Measurements from ENCODE around the gene PEX26. TPM values are rescaled to one million over a fixed set of nuclear protein-coding genes. Genes with fewer than 3 reads are reported as not detected.

The PEX26 gene
- total and polyA plus RNA-seq, 9 of the 15 experiments (the other 6 are each of a cell fraction or from before 2014, with no cell fraction given), result 0.35 to 39.6 (median 17.4) TPM

DNA sequence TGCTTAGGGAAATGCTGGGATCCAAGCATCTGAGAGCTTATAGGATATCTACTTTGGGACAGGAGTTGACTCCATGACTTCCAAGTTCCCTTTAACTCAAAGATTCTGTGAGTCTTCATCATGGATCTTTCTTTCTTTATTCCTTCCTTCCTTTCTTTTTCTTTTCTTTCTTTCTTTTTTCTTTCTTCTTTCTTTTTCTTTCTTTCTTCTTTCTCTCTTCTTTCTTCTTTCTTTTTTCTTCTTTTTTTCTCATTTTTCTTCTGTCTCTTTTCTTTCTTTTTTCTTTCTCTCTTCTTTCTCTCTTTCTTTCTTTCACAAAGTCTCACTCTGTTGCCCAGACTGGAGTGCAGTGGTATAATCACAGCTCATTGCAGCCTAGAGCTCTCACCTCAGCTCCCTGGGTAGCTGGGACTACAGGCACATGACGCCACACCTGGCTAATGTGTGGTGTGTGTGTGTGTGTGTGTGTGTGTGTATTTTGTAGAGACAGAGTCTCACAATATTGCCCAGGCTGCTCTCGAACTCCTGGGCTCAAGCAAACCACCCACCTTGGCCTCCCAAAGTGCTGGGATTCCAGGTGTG lies 48.0 kb upstream of the PEX26 start:
- FAIRE-seq (no peak), DNase-seq (ENCODE audit: extremely low read depth in 1 of 4, low spot score in 3 of 4) (no peak), ATAC-seq (no peak)
- no peak overlapping the region for H3K4me2 ChIP-seq (ENCODE audit: insufficient read depth, low read length)
- POLR2A ChIA-PET, result interaction anchor here (1.1 to 1.3 kb wide), 2 partner anchors 10 to 49 kb away, joined by 3 to 4 read pairs; no protein-coding TSS in a partner anchor
- H2AFZ ChIP-seq (ENCODE audit: low read depth, low read length), result no peak overlapping the region
- H3K79me2 ChIP-seq (ENCODE audit: control insufficient read depth, insufficient read depth, low read length), result no peaks in the 10 kb centered on the region
- H3K9ac ChIP-seq (ENCODE audit: insufficient read depth in 1 of 2, low read depth in 2 of 2, low read length in 2 of 2), result no peak overlapping the region
- peaks cover 7% of the 10 kb centered on the region; the same call in 1 of the 2 replicates for H4K20me1 ChIP-seq (replicated peaks; ENCODE audit: control insufficient read depth, insufficient read depth, low read length)
- no peaks in the 10 kb centered on the region for H3K9me3 ChIP-seq (replicated peaks; ENCODE audit: control insufficient read depth, insufficient read depth, low read depth, low read length)
- intact Hi-C loops (cut with micrococcal nuclease), result loop anchor here (5.0 to 10.0 kb wide), 3 partner anchors 48 to 195 kb away; partner anchors contain the start of gene PEX26
- no TSS peak for BruUV-seq (replicated peaks)
- H3K27ac ChIP-seq (ENCODE audit: extremely low read depth, low read depth, low read length), result no peak overlapping the region
- in situ Hi-C loops (cut with MboI), result no loop called here
- TF ChIP-seq, protein P1, sequence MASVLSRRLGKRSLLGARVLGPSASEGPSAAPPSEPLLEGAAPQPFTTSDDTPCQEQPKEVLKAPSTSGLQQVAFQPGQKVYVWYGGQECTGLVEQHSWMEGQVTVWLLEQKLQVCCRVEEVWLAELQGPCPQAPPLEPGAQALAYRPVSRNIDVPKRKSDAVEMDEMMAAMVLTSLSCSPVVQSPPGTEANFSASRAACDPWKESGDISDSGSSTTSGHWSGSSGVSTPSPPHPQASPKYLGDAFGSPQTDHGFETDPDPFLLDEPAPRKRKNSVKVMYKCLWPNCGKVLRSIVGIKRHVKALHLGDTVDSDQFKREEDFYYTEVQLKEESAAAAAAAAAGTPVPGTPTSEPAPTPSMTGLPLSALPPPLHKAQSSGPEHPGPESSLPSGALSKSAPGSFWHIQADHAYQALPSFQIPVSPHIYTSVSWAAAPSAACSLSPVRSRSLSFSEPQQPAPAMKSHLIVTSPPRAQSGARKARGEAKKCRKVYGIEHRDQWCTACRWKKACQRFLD (CRISPR knock-in tag; IDR thresholded peaks at IDR 0.05), result no peak
- TF ChIP-seq ZNF512 (tag; IDR thresholded peaks at IDR 0.05) (peak; percentile 94), HINFP (tag; conservative IDR thresholded peaks at IDR 0.05; ENCODE audit: low read depth) (0 out of 2 replicates have a peak, but pooled peaks have one; percentile 12)
- H3K9me1 ChIP-seq (ENCODE audit: control insufficient read depth, insufficient read depth, low read length), result no peaks in the 10 kb centered on the region
- CTCF ChIA-PET (ENCODE audit: low intra/inter-chr PET ratio), result interaction anchor here (0.7 kb wide), 1 partner anchor 33 kb away, joined by 3 read pairs; no protein-coding TSS in a partner anchor
- H3K4me1 ChIP-seq (replicated peaks in 1 of 2; ENCODE audit: control insufficient read depth in 2 of 2, insufficient read depth in 2 of 2, low read length in 2 of 2), result no peaks in the 10 kb centered on the region
- no peak overlapping the region for H3K4me3 ChIP-seq
- 0% methylated on average over 2 of the region's 2 CpGs for WGBS (ENCODE audit: insufficient coverage, low coverage, missing lambda C conversion rate)
- peaks cover 34 to 49% of the 10 kb centered on the region in 2 experiments; a peak in 4 of 5 replicates for H3K27me3 ChIP-seq (ENCODE audit: control insufficient read depth in 2 of 2, insufficient read depth in 2 of 2, low read length in 2 of 2)
- no peaks in the 10 kb centered on the region for H3K36me3 ChIP-seq (ENCODE audit: control insufficient read depth, insufficient read depth, low read length)
